Fibroblast of the conjunctiva (primary cell): ENCODE measurements around the gene RHBDL1.

Source experiments
- DNase-seq: peaks from one replicate; pipeline ENCODE4 v3.0.0-alpha.2; 2010; ENCODE audit warnings: low read depth

Gene RHBDL1

GRCh38 chr16:675884-676564, 553 bp downstream of the RHBDL1 start:
- DNase-seq: no peak

- DNase-seq: no peak
These were observed 1.1 kb downstream of the RHBDL1 start for GRCh38 chr16:676565-676902.

- no peak for DNase-seq
These were observed 1.4 kb downstream of the RHBDL1 start for GRCh38 chr16:676913-677312.

GRCh38 chr16:677316-678190, 2.1 kb downstream of the RHBDL1 start:
- no peak for DNase-seq

GRCh38 chr16:678209-678857, 2.9 kb downstream of the RHBDL1 start:
- DNase-seq: no peak

GRCh38 chr16:678858-679813, 3.7 kb downstream of the RHBDL1 start:
- no peak for DNase-seq

- peak; percentile 60 for DNase-seq
These were observed 4.5 kb downstream of the RHBDL1 start, which contains the start of gene STUB1 for GRCh38 chr16:679814-680624. TSS of gene STUB1 (plus strand) at chr16:680410. CDS start at chr16:680526, 116 bp downstream.

GRCh38 chr16:680625-680945, 5.1 kb downstream of the RHBDL1 start:
- no peak for DNase-seq

- DNase-seq: peak; percentile 31
These were observed 5.7 kb downstream of the RHBDL1 start for GRCh38 chr16:680967-681745.

- DNase-seq: no peak
These were observed 6.4 kb downstream of the RHBDL1 start for GRCh38 chr16:681746-682427.

- DNase-seq: no peak
These were observed 7.3 kb downstream of the RHBDL1 start for GRCh38 chr16:682493-683395.

- DNase-seq: no peak
These were observed 8.1 kb downstream of the RHBDL1 start for GRCh38 chr16:683396-684070.

GRCh38 chr16:684071-684794, 8.8 kb downstream of the RHBDL1 start, which contains the start of gene JMJD8:
TSS of gene JMJD8 (minus strand) at chr16:684334. CDS start at chr16:684319, 15 bp downstream.
- peak; percentile 90 for DNase-seq

- DNase-seq: no peak
These were observed 9.7 kb downstream of the RHBDL1 start for GRCh38 chr16:684961-685696.

- DNase-seq: no peak
These were observed 10.5 kb downstream of the RHBDL1 start for GRCh38 chr16:685967-686366.

GRCh38 chr16:686459-687260, 11.2 kb downstream of the RHBDL1 start:
- no peak for DNase-seq
